Activated CD8-positive, alpha-beta memory T cell treated with anti-CD3 and anti-CD28 coated beads, Interleukin-2, amount 50 U/mL, for 24 hours (primary cell): ENCODE data around the gene LPIN1.
A peak's percentile ranks its signal among the peaks of the same experiment; 100 is the strongest.
"Not testable (repeated sequence)": the region's sequence is repeated elsewhere in the genome, so short reads cannot be mapped to it uniquely, and the experiment has no call there.

Source experiments
- DNase-seq: peaks from one replicate; pipeline ENCODE4 v3.0.0-alpha.2; 2020; ENCODE audit errors: extremely low read depth

The LPIN1 gene

GRCh38 chr2:11810237-11810977, 64.0 kb downstream of the LPIN1 start:
- DNase-seq = no peak

GRCh38 chr2:11811036-11811654, 64.7 kb downstream of the LPIN1 start:
- no peak for DNase-seq

- no peak for DNase-seq
Observed at GRCh38 chr2:11812466-11813248, 66.2 kb downstream of the LPIN1 start.

GRCh38 chr2:11813345-11813744, 66.9 kb downstream of the LPIN1 start:
- DNase-seq = not testable (repeated sequence)

- no peak for DNase-seq
Observed at GRCh38 chr2:11813951-11814350, 67.5 kb downstream of the LPIN1 start.

- no peak for DNase-seq
Observed at GRCh38 chr2:11814979-11815510, 68.6 kb downstream of the LPIN1 start.

GRCh38 chr2:11816935-11817334, 70.5 kb downstream of the LPIN1 start:
- not testable (repeated sequence) for DNase-seq

- DNase-seq = no peak
Observed at GRCh38 chr2:11819235-11819729, 72.8 kb downstream of the LPIN1 start.

- DNase-seq = no peak
Observed at GRCh38 chr2:11820650-11821049, 74.2 kb downstream of the LPIN1 start.

- no peak for DNase-seq
Observed at GRCh38 chr2:11821705-11822104, 75.3 kb downstream of the LPIN1 start.

- DNase-seq = not testable (repeated sequence)
Observed at GRCh38 chr2:11822359-11822745, 75.9 kb downstream of the LPIN1 start.

GRCh38 chr2:11822746-11823451, 76.5 kb downstream of the LPIN1 start:
- no peak for DNase-seq

GRCh38 chr2:11824901-11825828, 78.7 kb downstream of the LPIN1 start:
- DNase-seq = no peak

- DNase-seq = no peak
Observed at GRCh38 chr2:11827547-11827946, 81.1 kb downstream of the LPIN1 start.

GRCh38 chr2:11828933-11829323, 82.5 kb downstream of the LPIN1 start:
- no peak for DNase-seq

GRCh38 chr2:11829324-11829946, 83.0 kb downstream of the LPIN1 start:
- DNase-seq = peak; percentile 3

- DNase-seq = peak; percentile 12
Observed at GRCh38 chr2:11829947-11830707, 83.7 kb downstream of the LPIN1 start.

- DNase-seq = no peak
Observed at GRCh38 chr2:11830708-11831301, 84.4 kb downstream of the LPIN1 start.

- no peak for DNase-seq
Observed at GRCh38 chr2:11831415-11831814, 85.0 kb downstream of the LPIN1 start.
